Ovary (tissue), 3 donors: ENCODE data around the gene NRCAM.

Experiments used
- EP300 ChIP-seq: sonication (generic); formaldehyde crosslinking; IDR thresholded peaks from one replicate; pipeline ENCODE4 v1.6.1; 2017; ENCODE audit warnings: antibody characterized with exemption
- POLR2A ChIP-seq: fragments of 450-650 bp; IDR thresholded peaks from one replicate; pipeline ENCODE4 v1.6.1; 2017; ENCODE audit warnings: antibody characterized with exemption, mild to moderate bottlenecking, moderate library complexity
- TF ChIP-seq, protein P1 (sequence below), 3 donors: fragments of 450-650 bp in 2 of 3; fragments of 200-600 bp in 1 of 3; IDR thresholded peaks; one replicate each; pipeline versions ENCODE4 v1.5.1 to v1.8.0; 2016 to 2022; ENCODE audit warnings: antibody characterized with exemption in 3 of 3, mild to moderate bottlenecking in 1 of 3
- donor health status: DM: no; HTN: no; CAD: no.

DNA sequence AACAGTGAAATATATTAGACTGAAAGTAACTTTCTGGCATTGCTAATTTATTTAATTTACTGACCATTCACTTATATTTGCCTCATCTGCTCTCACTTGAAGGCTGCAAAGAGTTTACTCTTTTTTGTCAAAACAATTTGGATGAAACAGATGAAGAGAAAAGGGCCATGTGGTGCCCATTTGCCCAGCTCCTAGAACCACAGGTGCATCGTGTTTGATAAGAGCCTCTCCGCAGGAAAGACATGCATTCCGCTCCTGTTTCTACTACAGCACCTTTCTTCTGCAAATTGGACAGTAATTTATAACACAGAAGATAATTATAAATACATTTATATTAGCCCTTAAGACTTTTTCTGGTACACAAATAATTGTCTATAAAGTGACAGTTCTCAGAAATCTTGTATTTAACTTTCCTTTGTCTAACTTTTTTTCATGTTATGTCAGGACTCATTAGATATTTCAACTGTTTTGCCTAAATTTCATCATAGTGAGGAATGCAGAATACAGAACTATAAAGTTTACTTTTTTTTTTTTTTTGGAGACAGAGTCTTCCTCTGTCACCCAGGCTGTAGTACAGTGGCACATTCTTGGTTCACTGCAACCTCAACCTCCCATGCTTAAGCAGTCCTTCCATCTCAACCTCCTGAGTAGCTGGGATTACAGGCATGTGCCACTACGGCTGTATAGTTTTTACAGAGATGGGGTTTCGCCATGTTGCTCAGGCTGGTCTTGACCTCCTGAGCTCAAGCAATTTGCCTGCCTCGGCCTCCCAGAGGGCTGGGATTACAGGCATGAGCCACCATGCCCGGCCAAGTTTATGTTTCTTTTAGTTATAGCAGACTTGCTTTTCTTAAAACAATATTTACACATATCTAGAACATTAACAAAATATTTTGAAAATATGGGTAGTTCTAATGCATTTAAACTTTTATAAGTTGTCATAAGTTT, 326.9 kb downstream of the NRCAM start:
- TF ChIP-seq POLR2A (no peak), EP300 (no peak)
- TF ChIP-seq, protein P1, sequence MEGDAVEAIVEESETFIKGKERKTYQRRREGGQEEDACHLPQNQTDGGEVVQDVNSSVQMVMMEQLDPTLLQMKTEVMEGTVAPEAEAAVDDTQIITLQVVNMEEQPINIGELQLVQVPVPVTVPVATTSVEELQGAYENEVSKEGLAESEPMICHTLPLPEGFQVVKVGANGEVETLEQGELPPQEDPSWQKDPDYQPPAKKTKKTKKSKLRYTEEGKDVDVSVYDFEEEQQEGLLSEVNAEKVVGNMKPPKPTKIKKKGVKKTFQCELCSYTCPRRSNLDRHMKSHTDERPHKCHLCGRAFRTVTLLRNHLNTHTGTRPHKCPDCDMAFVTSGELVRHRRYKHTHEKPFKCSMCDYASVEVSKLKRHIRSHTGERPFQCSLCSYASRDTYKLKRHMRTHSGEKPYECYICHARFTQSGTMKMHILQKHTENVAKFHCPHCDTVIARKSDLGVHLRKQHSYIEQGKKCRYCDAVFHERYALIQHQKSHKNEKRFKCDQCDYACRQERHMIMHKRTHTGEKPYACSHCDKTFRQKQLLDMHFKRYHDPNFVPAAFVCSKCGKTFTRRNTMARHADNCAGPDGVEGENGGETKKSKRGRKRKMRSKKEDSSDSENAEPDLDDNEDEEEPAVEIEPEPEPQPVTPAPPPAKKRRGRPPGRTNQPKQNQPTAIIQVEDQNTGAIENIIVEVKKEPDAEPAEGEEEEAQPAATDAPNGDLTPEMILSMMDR (IDR thresholded peaks at IDR 0.05), result no peak
